Measurements from ENCODE around the gene RNF144A. TPM values are rescaled to one million over a fixed set of nuclear protein-coding genes. Genes with fewer than 3 reads are reported as not detected.

The RNF144A gene
- total and polyA plus RNA-seq, 2 donors from 2014 or later = 4.2 to 12.3 TPM

DNA sequence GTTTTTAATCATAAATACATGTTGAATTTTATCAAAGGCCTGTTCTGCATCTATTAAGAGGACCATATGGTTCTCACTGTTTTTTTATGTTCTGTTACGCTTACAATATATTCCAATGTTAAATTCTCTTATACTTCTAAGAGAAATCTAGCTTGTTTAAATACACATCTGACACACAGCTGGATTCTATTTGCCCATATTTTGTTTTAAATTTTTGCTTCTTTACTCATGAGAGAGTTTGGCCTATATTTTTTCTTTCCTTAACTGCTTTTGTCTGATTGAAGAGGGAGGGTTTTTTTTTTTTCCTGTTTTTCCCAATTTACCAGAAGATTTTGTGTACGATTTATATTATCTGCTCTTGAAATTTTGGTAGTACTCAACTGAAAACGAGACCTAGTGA lies 34.9 kb downstream of the RNF144A start:
- no peak for FAIRE-seq
- peak in 1 of 5 donors; percentile 46 for DNase-seq
- Histone ChIP-seq H3K9ac (ENCODE audit: low read length in 3 of 3) (no peak overlapping the region), H3K27me3 (ENCODE audit: control insufficient read depth, insufficient read depth, low read length) (no peaks in the 10 kb centered on the region), H3K36me3 (ENCODE audit: control insufficient read depth in 2 of 3, insufficient read depth in 3 of 3, low read length in 3 of 3) (no peaks in the 10 kb centered on the region), H3K4me1 (ENCODE audit: control insufficient read depth in 2 of 3, insufficient read depth in 2 of 3, low read depth in 1 of 3, low read length in 3 of 3) (peaks cover 0 to 6% (median 2%) of the 10 kb centered on the region in 3 donors), H3K4me3 (ENCODE audit: low read length in 3 of 3) (no peak overlapping the region), H3K9me3 (ENCODE audit: control insufficient read depth in 2 of 3, insufficient read depth in 1 of 3, low read length in 3 of 3) (no peaks in the 10 kb centered on the region), H3K27ac (ENCODE audit: low read depth in 2 of 2, low read length in 2 of 2) (no peak overlapping the region)
- intact Hi-C loops (cut with DNase I) = no loop called here
- no peak for TF ChIP-seq CTCF (IDR thresholded peaks at IDR 0.05; ENCODE audit: borderline replicate concordance, extremely low read depth, insufficient read depth)

- DNase-seq = no peak
- TF ChIP-seq CTCF (IDR thresholded peaks at IDR 0.05; ENCODE audit: borderline replicate concordance, extremely low read depth, insufficient read depth) = no peak
- H3K27me3 ChIP-seq (ENCODE audit: control insufficient read depth, insufficient read depth, low read length) = no peaks in the 10 kb centered on the region
- no peak overlapping the region for H3K9ac ChIP-seq (ENCODE audit: low read length in 3 of 3)
- H3K36me3 ChIP-seq (ENCODE audit: control insufficient read depth in 2 of 3, insufficient read depth in 3 of 3, low read length in 3 of 3) = no peaks in the 10 kb centered on the region
- intact Hi-C loops (cut with DNase I) = no loop called here
- H3K27ac ChIP-seq (ENCODE audit: low read depth in 2 of 2, low read length in 2 of 2) = no peak overlapping the region
- H3K9me3 ChIP-seq (ENCODE audit: control insufficient read depth in 2 of 3, insufficient read depth in 1 of 3, low read length in 3 of 3) = no peaks in the 10 kb centered on the region
- H3K4me1 ChIP-seq (ENCODE audit: control insufficient read depth in 2 of 3, insufficient read depth in 2 of 3, low read depth in 1 of 3, low read length in 3 of 3) = peaks cover 0 to 6% (median 3%) of the 10 kb centered on the region in 3 donors
- no peak overlapping the region for H3K4me3 ChIP-seq (ENCODE audit: low read length in 3 of 3)
- FAIRE-seq = no peak
These were observed 37.4 kb downstream of the RNF144A start for GRCh38 chr2:6954586-6954985.

- H3K9ac ChIP-seq (ENCODE audit: low read length in 3 of 3) = no peak overlapping the region
- no peak for TF ChIP-seq CTCF (IDR thresholded peaks at IDR 0.05; ENCODE audit: borderline replicate concordance, extremely low read depth, insufficient read depth)
- H3K27ac ChIP-seq (ENCODE audit: low read depth in 2 of 2, low read length in 2 of 2) = no peak overlapping the region
- FAIRE-seq (no peak), DNase-seq (no peak)
- H3K36me3 ChIP-seq (ENCODE audit: control insufficient read depth in 2 of 3, insufficient read depth in 3 of 3, low read length in 3 of 3) = no peaks in the 10 kb centered on the region
- no peak overlapping the region for H3K4me3 ChIP-seq (ENCODE audit: low read length in 3 of 3)
- H3K9me3 ChIP-seq (ENCODE audit: control insufficient read depth in 2 of 3, insufficient read depth in 1 of 3, low read length in 3 of 3) = no peaks in the 10 kb centered on the region
- intact Hi-C loops (cut with DNase I) = no loop called here
- no peaks in the 10 kb centered on the region for H3K27me3 ChIP-seq (ENCODE audit: control insufficient read depth, insufficient read depth, low read length)
- peaks cover 0 to 6% (median 3%) of the 10 kb centered on the region in 3 donors for H3K4me1 ChIP-seq (ENCODE audit: control insufficient read depth in 2 of 3, insufficient read depth in 2 of 3, low read depth in 1 of 3, low read length in 3 of 3)
These were observed 38.4 kb downstream of the RNF144A start for GRCh38 chr2:6955511-6956136.

- H3K27me3 ChIP-seq (ENCODE audit: control insufficient read depth, insufficient read depth, low read length) = no peaks in the 10 kb centered on the region
- H3K27ac ChIP-seq (ENCODE audit: low read depth in 2 of 2, low read length in 2 of 2) = no peak overlapping the region
- FAIRE-seq (no peak), DNase-seq (no peak)
- H3K9ac ChIP-seq (ENCODE audit: low read length in 3 of 3) = no peak overlapping the region
- no peak overlapping the region for H3K4me3 ChIP-seq (ENCODE audit: low read length in 3 of 3)
- no peaks in the 10 kb centered on the region for H3K36me3 ChIP-seq (ENCODE audit: control insufficient read depth in 2 of 3, insufficient read depth in 3 of 3, low read length in 3 of 3)
- H3K9me3 ChIP-seq (ENCODE audit: control insufficient read depth in 2 of 3, insufficient read depth in 1 of 3, low read length in 3 of 3) = no peaks in the 10 kb centered on the region
- TF ChIP-seq CTCF (IDR thresholded peaks at IDR 0.05; ENCODE audit: borderline replicate concordance, extremely low read depth, insufficient read depth) = no peak
- peaks cover 0 to 6% (median 3%) of the 10 kb centered on the region in 3 donors for H3K4me1 ChIP-seq (ENCODE audit: control insufficient read depth in 2 of 3, insufficient read depth in 2 of 3, low read depth in 1 of 3, low read length in 3 of 3)
- intact Hi-C loops (cut with DNase I) = no loop called here
These were observed 39.4 kb downstream of the RNF144A start for GRCh38 chr2:6956566-6956965.

Data from kidney (tissue), 14 donors.